Measurements from ENCODE around the gene ZNFX1. TPM values are rescaled to one million over a fixed set of nuclear protein-coding genes. Genes with fewer than 3 reads are reported as not detected.
A peak's percentile ranks its signal among the peaks of the same experiment; 100 is the strongest.

ZNFX1 gene
- total and polyA plus RNA-seq, 9 of the 15 experiments (the other 6 are each of a cell fraction or from before 2014, with no cell fraction given), result 3.8 to 13.8 (median 10.3) TPM

- TF ChIP-seq HINFP (tag; conservative IDR thresholded peaks at IDR 0.05; ENCODE audit: low read depth), result no peak
- no peak for TF ChIP-seq BHLHE40 (IDR thresholded peaks at IDR 0.05; ENCODE audit: low read length)
- no peak for TF ChIP-seq TRIM24 (IDR thresholded peaks at IDR 0.05)
- no peak for TF ChIP-seq SIRT6 (IDR thresholded peaks at IDR 0.05; ENCODE audit: low read depth, low read length)
- TF ChIP-seq TARDBP (IDR thresholded peaks at IDR 0.05), result no peak
- peak; percentile 93 for TF ChIP-seq ZNF121 (CRISPR knock-in tag; conservative IDR thresholded peaks at IDR 0.05)
- TF ChIP-seq ZNF165 (CRISPR knock-in tag; IDR thresholded peaks at IDR 0.05; ENCODE audit: borderline replicate concordance), result no peak
- TF ChIP-seq SMAD3 (CRISPR knock-in tag; conservative IDR thresholded peaks at IDR 0.05), result no peak
- TF ChIP-seq CLOCK (CRISPR knock-in tag; IDR thresholded peaks at IDR 0.05; ENCODE audit: borderline replicate concordance), result no peak
- TF ChIP-seq SOX6 (IDR thresholded peaks at IDR 0.05), result no peak
- no peak for TF ChIP-seq NFIX (CRISPR knock-in tag; IDR thresholded peaks at IDR 0.05; ENCODE audit: low read depth)
- no peak for TF ChIP-seq KLF10 (CRISPR knock-in tag; IDR thresholded peaks at IDR 0.05)
- TF ChIP-seq WHSC1 (IDR thresholded peaks at IDR 0.05; ENCODE audit: low read length), result no peak
- peak; percentile 59 for TF ChIP-seq MYC (IDR thresholded peaks at IDR 0.05; ENCODE audit: low read depth, low read length)
- TF ChIP-seq MYC (CRISPR knock-in tag; IDR thresholded peaks at IDR 0.05; ENCODE audit: borderline replicate concordance, low read depth), result 0 out of 2 replicates have a peak, but pooled peaks have one; percentile 56
- TF ChIP-seq JUN (IDR thresholded peaks at IDR 0.05; ENCODE audit: borderline replicate concordance, low read depth, low read length), result no peak
- no peak for TF ChIP-seq JUN (CRISPR knock-in tag; IDR thresholded peaks at IDR 0.05; ENCODE audit: borderline replicate concordance)
- no peak for TF ChIP-seq TBL1XR1 (IDR thresholded peaks at IDR 0.05; ENCODE audit: low read length in 2 of 2)
- no peak for TF ChIP-seq ZHX1 (conservative IDR thresholded peaks at IDR 0.05; ENCODE audit: low read length)
Observed at GRCh38 chr20:49278818-49279676, 1.2 kb upstream of the ZNFX1 start (continued).
